CD14-positive monocyte (primary cell): ENCODE measurements around the gene APC. TPM values are rescaled to one million over a fixed set of nuclear protein-coding genes. Genes with fewer than 3 reads are reported as not detected.
A peak's percentile ranks its signal among the peaks of the same experiment; 100 is the strongest.

Experiments
- DNase-seq, 3 donors: peaks; one replicate each; pipeline ENCODE4 v3.0.0-alpha.2; 2011 to 2022
- H2AFZ ChIP-seq: 2 replicates; pipeline ENCODE4 v1.6.0; 2012; ENCODE audit warnings: mild to moderate bottlenecking, low read depth, low read length, inconsistent platforms; ENCODE audit not compliant: insufficient read depth, poor library complexity, severe bottlenecking
- H3K27ac ChIP-seq, 2 donors: 1 replicate in 1 of 2; 2 replicates in 1 of 2; pipeline ENCODE4 v1.5.1; 2012 to 2013; ENCODE audit warnings: low read length in 2 of 2, control low read depth in 1 of 2, inconsistent platforms in 1 of 2, low read depth in 1 of 2, mild to moderate bottlenecking in 1 of 2
- H3K27me3 ChIP-seq, 2 donors: one replicate each; pipeline versions ENCODE4 v1.6.0 to v1.6.1; 2011 to 2013; ENCODE audit warnings: low read length in 2 of 2; ENCODE audit not compliant: control insufficient read depth in 2 of 2, insufficient read depth in 2 of 2
- H3K36me3 ChIP-seq, 2 donors: replicated peaks in 1 of 2; 1 replicate in 1 of 2; 2 replicates in 1 of 2; pipeline versions ENCODE4 v1.5.1 to v1.6.1; 2012 to 2013; ENCODE audit warnings: low read length in 2 of 2, control low read depth in 1 of 2, inconsistent platforms in 1 of 2, mild to moderate bottlenecking in 1 of 2; ENCODE audit not compliant: insufficient read depth in 2 of 2, control insufficient read depth in 1 of 2
- H3K4me1 ChIP-seq, 2 donors: 1 replicate in 1 of 2; 2 replicates in 1 of 2; pipeline versions ENCODE4 v1.5.1 to v1.6.1; 2012 to 2013; ENCODE audit warnings: low read length in 2 of 2, control low read depth in 1 of 2, inconsistent platforms in 1 of 2, mild to moderate bottlenecking in 1 of 2, moderate library complexity in 1 of 2; ENCODE audit not compliant: insufficient read depth in 2 of 2, control insufficient read depth in 1 of 2
- H3K4me2 ChIP-seq: replicated peaks from 2 replicates; pipeline ENCODE3; 2012; ENCODE audit warnings: low read length, moderate library complexity, mild to moderate bottlenecking; ENCODE audit not compliant: poor library complexity, severe bottlenecking; ENCODE audit errors: extremely low read depth
- H3K4me3 ChIP-seq, 3 experiments: fragments of 200-600 bp in 1 of 3; sonication (generic) in 1 of 3; replicated peaks in 1 of 3; 1 replicate in 2 of 3; 2 replicates in 1 of 3; pipeline ENCODE4 v1.5.1; 2011 to 2013; ENCODE audit warnings: low read length in 3 of 3, mild to moderate bottlenecking in 3 of 3, control low read depth in 2 of 3, low read depth in 2 of 3, inconsistent platforms in 1 of 3, moderate library complexity in 1 of 3
- H3K79me2 ChIP-seq: 2 replicates; pipeline ENCODE4 v1.6.0; 2012; ENCODE audit warnings: mild to moderate bottlenecking, control low read depth, inconsistent platforms, low read length, moderate library complexity; ENCODE audit not compliant: insufficient read depth
- H3K9ac ChIP-seq: 2 replicates; pipeline ENCODE4 v1.6.0; 2017; ENCODE audit warnings: low read length, mild to moderate bottlenecking; ENCODE audit not compliant: insufficient read depth, poor library complexity, severe bottlenecking
- H3K9me3 ChIP-seq, 2 donors: replicated peaks in 1 of 2; 1 replicate in 1 of 2; 2 replicates in 1 of 2; pipeline versions ENCODE4 v1.5.1 to v1.6.1; 2012 to 2013; ENCODE audit warnings: low read length in 2 of 2, control low read depth in 1 of 2; ENCODE audit not compliant: control insufficient read depth in 1 of 2, insufficient read depth in 1 of 2
- H4K20me1 ChIP-seq: 2 replicates; pipeline ENCODE4 v1.6.0; 2012; ENCODE audit warnings: mild to moderate bottlenecking, low read length, control low read depth, moderate library complexity; ENCODE audit not compliant: insufficient read depth
- H3K27ac Mint-ChIP-seq, 7 donors: one replicate each; pipeline ENCODE4 v1.8.0; 2020; ENCODE audit warnings: mild to moderate bottlenecking in 7 of 7, mixed read lengths in 7 of 7, moderate library complexity in 6 of 7, inconsistent platforms in 2 of 7
- H3K27me3 Mint-ChIP-seq, 3 donors: one replicate each; pipeline ENCODE4 v1.8.0; 2021 to 2022; ENCODE audit warnings: low read depth in 3 of 3, mild to moderate bottlenecking in 3 of 3, mixed read lengths in 3 of 3, moderate library complexity in 3 of 3, inconsistent platforms in 1 of 3
- H3K36me3 Mint-ChIP-seq, 2 donors: one replicate each; pipeline ENCODE4 v1.8.0; 2020; ENCODE audit warnings: mixed read lengths in 2 of 2, inconsistent platforms in 1 of 2, mild to moderate bottlenecking in 1 of 2
- H3K4me1 Mint-ChIP-seq: one replicate; pipeline ENCODE4 v1.8.0; 2020; ENCODE audit warnings: mild to moderate bottlenecking, mixed read lengths
- H3K4me3 Mint-ChIP-seq, 2 donors: one replicate each; pipeline ENCODE4 v1.8.0; 2020; ENCODE audit warnings: mild to moderate bottlenecking in 2 of 2, mixed read lengths in 2 of 2, moderate library complexity in 1 of 2
- H3K9me3 Mint-ChIP-seq, 7 donors: one replicate each; pipeline ENCODE4 v1.8.0; 2020 to 2022; ENCODE audit warnings: mixed read lengths in 7 of 7, mild to moderate bottlenecking in 6 of 7, moderate library complexity in 6 of 7, inconsistent platforms in 2 of 7
- WGBS: methylation state at CpG from one replicate; pipeline ENCODE4 v1.1.5; 2013; ENCODE audit warnings: missing lambda C conversion rate; ENCODE audit not compliant: insufficient coverage; 5-methylcytosine and 5-hydroxymethylcytosine counted together
- intact Hi-C, 2 donors: fragments of 100-400 bp; cut with micrococcal nuclease; formaldehyde crosslinking; loops; one replicate each; pipeline versions ENCODE4 v1.15.0 to v1.15.1; 2023
- polyA plus RNA-seq, 3 donors: library from polyadenylated mRNA; depleted of rRNA in 1 of 3; unstranded in 2 of 3; stranded (reverse) in 1 of 3; fragments of 300-500 nt in 2 of 3; fragments of >200 nt in 1 of 3; fragmentation: Illumina TruSeq in 2 of 3; gene quantifications; 1 replicate in 2 of 3; 2 replicates in 1 of 3; pipeline ENCODE4 v1.2.3, GENCODE V29; 2012 to 2021
- TF ChIP-seq, protein P1 (sequence below): fragments of 200-600 bp; IDR thresholded peaks from one replicate; pipeline ENCODE4 v1.8.0; 2022; ENCODE audit warnings: antibody characterized with exemption, mild to moderate bottlenecking

The APC gene
- polyA plus RNA-seq, 3 donors, result 6.5 to 13.6 (median 9.0) TPM

DNA sequence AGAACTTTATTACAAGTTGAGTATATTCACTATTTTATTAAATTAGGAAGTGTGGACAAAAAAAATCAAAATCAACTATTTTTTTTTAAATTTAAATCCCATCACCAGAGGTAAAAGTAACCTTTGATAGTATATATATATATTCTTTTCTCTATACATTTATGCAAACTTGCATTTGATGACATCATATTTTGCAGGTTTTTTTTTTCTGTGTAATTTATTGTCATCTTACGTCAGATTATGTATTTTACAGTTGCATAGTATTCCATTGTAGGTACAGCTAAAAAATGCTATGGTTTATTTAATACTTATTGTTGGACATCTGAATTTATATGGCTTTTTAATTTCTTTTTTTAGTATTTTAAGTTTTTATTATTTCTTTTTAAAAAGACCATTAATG, 25.5 kb downstream of the APC start:
- no peak for DNase-seq
- Mint-ChIP-seq H3K27me3 (no peaks in the 10 kb centered on the region), H3K36me3 (peaks cover 41 to 59% of the 10 kb centered on the region in 2 donors), H3K4me1 (no peaks in the 10 kb centered on the region), H3K27ac (no peak overlapping the region), H3K9me3 (no peaks in the 10 kb centered on the region), H3K4me3 (no peak overlapping the region)
- H3K27ac ChIP-seq, result no peak overlapping the region
- TF ChIP-seq, protein P1, sequence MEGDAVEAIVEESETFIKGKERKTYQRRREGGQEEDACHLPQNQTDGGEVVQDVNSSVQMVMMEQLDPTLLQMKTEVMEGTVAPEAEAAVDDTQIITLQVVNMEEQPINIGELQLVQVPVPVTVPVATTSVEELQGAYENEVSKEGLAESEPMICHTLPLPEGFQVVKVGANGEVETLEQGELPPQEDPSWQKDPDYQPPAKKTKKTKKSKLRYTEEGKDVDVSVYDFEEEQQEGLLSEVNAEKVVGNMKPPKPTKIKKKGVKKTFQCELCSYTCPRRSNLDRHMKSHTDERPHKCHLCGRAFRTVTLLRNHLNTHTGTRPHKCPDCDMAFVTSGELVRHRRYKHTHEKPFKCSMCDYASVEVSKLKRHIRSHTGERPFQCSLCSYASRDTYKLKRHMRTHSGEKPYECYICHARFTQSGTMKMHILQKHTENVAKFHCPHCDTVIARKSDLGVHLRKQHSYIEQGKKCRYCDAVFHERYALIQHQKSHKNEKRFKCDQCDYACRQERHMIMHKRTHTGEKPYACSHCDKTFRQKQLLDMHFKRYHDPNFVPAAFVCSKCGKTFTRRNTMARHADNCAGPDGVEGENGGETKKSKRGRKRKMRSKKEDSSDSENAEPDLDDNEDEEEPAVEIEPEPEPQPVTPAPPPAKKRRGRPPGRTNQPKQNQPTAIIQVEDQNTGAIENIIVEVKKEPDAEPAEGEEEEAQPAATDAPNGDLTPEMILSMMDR, result no peak
- no peaks in the 10 kb centered on the region for H3K27me3 ChIP-seq
- H3K4me2 ChIP-seq, result no peak overlapping the region
- H3K9me3 ChIP-seq, result no peaks in the 10 kb centered on the region
- intact Hi-C loops, result no loop called here
- H3K9ac ChIP-seq, result no peak overlapping the region
- peaks cover 26% of the 10 kb centered on the region for H4K20me1 ChIP-seq
- H3K79me2 ChIP-seq, result no peaks in the 10 kb centered on the region
- WGBS, result no CpG with 5 or more reads among the region's 1 CpG
- no peaks in the 10 kb centered on the region for H3K4me1 ChIP-seq
- no peak overlapping the region for H3K4me3 ChIP-seq
- H2AFZ ChIP-seq, result no peak overlapping the region
- peaks cover 27 to 75% of the 10 kb centered on the region in 2 donors for H3K36me3 ChIP-seq

DNA sequence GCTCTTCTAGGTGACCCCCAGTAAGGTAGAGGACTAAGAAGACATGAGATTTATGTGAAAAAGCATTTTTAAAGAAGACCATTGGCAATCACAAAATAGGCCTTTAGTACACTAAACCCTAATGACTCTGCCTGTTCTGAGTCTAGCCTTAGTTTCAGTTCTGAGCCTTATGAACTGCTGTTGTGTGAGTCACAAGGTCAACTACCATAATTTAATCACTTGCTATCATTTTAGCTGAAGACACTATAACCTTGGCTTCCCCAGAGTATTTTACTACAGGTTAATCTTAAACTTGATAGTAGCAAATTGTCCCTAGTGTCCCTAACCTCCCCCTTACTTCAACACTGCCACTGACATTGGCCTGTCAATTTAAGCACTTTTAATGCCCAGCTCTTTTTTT, 34.4 kb downstream of the APC start:
- Histone ChIP-seq H3K9me3 (no peaks in the 10 kb centered on the region), H4K20me1 (no peaks in the 10 kb centered on the region), H3K9ac (no peak overlapping the region), H3K36me3 (peaks cover 80 to 92% of the 10 kb centered on the region in 2 donors), H3K27me3 (no peaks in the 10 kb centered on the region), H2AFZ (no peak overlapping the region), H3K4me1 (no peaks in the 10 kb centered on the region), H3K27ac (no peak overlapping the region), H3K4me3 (no peak overlapping the region), H3K4me2 (no peak overlapping the region), H3K79me2 (no peaks in the 10 kb centered on the region)
- intact Hi-C loops, result no loop called here
- Mint-ChIP-seq H3K27me3 (no peaks in the 10 kb centered on the region), H3K4me1 (no peaks in the 10 kb centered on the region), H3K9me3 (no peaks in the 10 kb centered on the region), H3K36me3 (peaks cover 51 to 70% of the 10 kb centered on the region in 2 donors), H3K27ac (peak overlapping the region in 1 of 7 donors; percentile 29), H3K4me3 (no peak overlapping the region)
- no peak for DNase-seq
- TF ChIP-seq, protein P1, result no peak
